ENCODE measurements around the gene ARL15.

Gene ARL15

GRCh38 chr5:54045077-54045792, 265.1 kb downstream of the ARL15 start:
- TF ChIP-seq TCF12 (IDR thresholded peaks at IDR 0.05; ENCODE audit: low read depth), result no peak
- no peak for TF ChIP-seq EP300 (IDR thresholded peaks at IDR 0.05; ENCODE audit: borderline replicate concordance)
- TF ChIP-seq YY1 (IDR thresholded peaks at IDR 0.05; ENCODE audit: low read depth), result no peak
- TF ChIP-seq NFIC (IDR thresholded peaks at IDR 0.05), result no peak
- no peak for TF ChIP-seq EGR1 (IDR thresholded peaks at IDR 0.05)
- TF ChIP-seq ZBTB7A (IDR thresholded peaks at IDR 0.05; ENCODE audit: low read depth), result no peak
- no peak for TF ChIP-seq MAX (IDR thresholded peaks at IDR 0.05)
- no peak for TF ChIP-seq TEAD4 (IDR thresholded peaks at IDR 0.05)
- no peak for TF ChIP-seq REST (IDR thresholded peaks at IDR 0.05; ENCODE audit: low read depth)

- no peak for TF ChIP-seq YY1 (IDR thresholded peaks at IDR 0.05; ENCODE audit: low read depth)
- no peak for TF ChIP-seq EGR1 (IDR thresholded peaks at IDR 0.05)
- no peak for TF ChIP-seq MAX (IDR thresholded peaks at IDR 0.05)
- TF ChIP-seq TAF1 (IDR thresholded peaks at IDR 0.05; ENCODE audit: low read depth), result no peak
- TF ChIP-seq EP300 (IDR thresholded peaks at IDR 0.05; ENCODE audit: borderline replicate concordance), result no peak
- no peak for TF ChIP-seq USF1 (IDR thresholded peaks at IDR 0.05)
- no peak for TF ChIP-seq CEBPB (IDR thresholded peaks at IDR 0.05)
Observed at GRCh38 chr5:54040804-54041203, 269.6 kb downstream of the ARL15 start.

GRCh38 chr5:54040018-54040417, 270.4 kb downstream of the ARL15 start:
- TF ChIP-seq NFIC (IDR thresholded peaks at IDR 0.05) (no peak), REST (IDR thresholded peaks at IDR 0.05; ENCODE audit: low read depth) (no peak), YY1 (IDR thresholded peaks at IDR 0.05; ENCODE audit: low read depth) (no peak), FOXM1 (IDR thresholded peaks at IDR 0.05; ENCODE audit: borderline replicate concordance, low read depth) (no peak), MAX (IDR thresholded peaks at IDR 0.05) (no peak), TEAD4 (IDR thresholded peaks at IDR 0.05) (no peak)

- TF ChIP-seq NFIC (IDR thresholded peaks at IDR 0.05) (no peak), TAF1 (IDR thresholded peaks at IDR 0.05; ENCODE audit: low read depth) (no peak), USF1 (IDR thresholded peaks at IDR 0.05) (no peak), EGR1 (IDR thresholded peaks at IDR 0.05) (no peak), CREB1 (IDR thresholded peaks at IDR 0.05; ENCODE audit: low read depth) (no peak), RAD21 (IDR thresholded peaks at IDR 0.05; ENCODE audit: low read depth) (no peak), CEBPB (IDR thresholded peaks at IDR 0.05) (no peak), TCF12 (IDR thresholded peaks at IDR 0.05; ENCODE audit: low read depth) (no peak), ZBTB7A (IDR thresholded peaks at IDR 0.05; ENCODE audit: low read depth) (no peak), TEAD4 (IDR thresholded peaks at IDR 0.05) (no peak), YY1 (IDR thresholded peaks at IDR 0.05; ENCODE audit: low read depth) (no peak), EP300 (IDR thresholded peaks at IDR 0.05; ENCODE audit: borderline replicate concordance) (no peak), MAX (IDR thresholded peaks at IDR 0.05) (no peak), FOXM1 (IDR thresholded peaks at IDR 0.05; ENCODE audit: borderline replicate concordance, low read depth) (no peak), REST (IDR thresholded peaks at IDR 0.05; ENCODE audit: low read depth) (no peak)
Observed at GRCh38 chr5:54037205-54037604, 273.2 kb downstream of the ARL15 start.

All from Ishikawa (cell line).